ENCODE results near the gene TMEM156. TPM values are rescaled to one million over a fixed set of nuclear protein-coding genes. Genes with fewer than 3 reads are reported as not detected.
"Not testable (repeated sequence)": the region's sequence is repeated elsewhere in the genome, so short reads cannot be mapped to it uniquely, and the experiment has no call there.

The TMEM156 gene
- total RNA-seq, 1 experiment from 2014 or later = 0.07 TPM

GRCh38 chr4:38968668-38969067 is 63.5 kb downstream of the TMEM156 start:
- in situ Hi-C loops (cut with HindIII; ENCODE audit: low sequenced_read_pairs) = no loop called here

DNA sequence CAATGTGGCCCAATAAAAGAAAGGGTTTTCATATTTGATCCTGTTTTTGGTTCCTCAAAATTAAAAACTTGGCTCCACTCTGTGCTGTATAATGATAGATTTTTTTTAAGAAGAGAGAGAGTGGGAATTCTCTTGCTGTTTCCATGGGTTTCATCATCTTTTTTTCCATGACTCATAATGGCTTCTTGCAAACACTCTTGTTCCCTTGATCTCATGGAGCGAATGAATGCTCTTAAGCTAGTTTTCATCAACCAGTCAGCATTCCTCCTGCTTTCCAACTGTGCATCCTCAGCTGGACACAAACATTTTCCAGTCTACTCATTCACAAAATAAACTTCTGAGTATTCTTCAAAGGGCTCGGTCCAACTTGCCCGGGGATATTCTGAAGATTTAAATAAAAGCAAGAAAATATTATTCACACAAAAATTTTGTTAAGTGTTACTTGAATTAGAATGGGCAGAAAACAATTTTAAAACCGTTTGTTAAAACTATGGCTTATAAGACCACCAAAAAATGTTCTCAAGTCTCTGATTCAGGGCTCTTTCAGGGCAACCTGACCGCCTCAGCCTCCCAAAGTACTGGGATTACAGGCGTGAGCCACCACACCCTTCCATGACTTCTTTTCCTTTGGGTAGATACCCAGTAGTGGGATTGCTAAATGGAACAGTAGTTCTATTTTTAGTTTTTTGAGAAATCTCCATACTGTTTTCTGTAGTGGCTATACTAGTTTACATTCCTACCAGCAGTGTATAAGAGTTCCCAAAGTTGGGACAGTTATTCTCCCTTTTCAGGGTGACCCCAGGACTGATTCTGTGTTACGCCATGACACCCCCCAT is 64.7 kb downstream of the TMEM156 start:
- DNase-seq (ENCODE audit: low spot score) = no peak
- in situ Hi-C loops (cut with HindIII; ENCODE audit: low sequenced_read_pairs) = no loop called here

More at GRCh38 chr4:38968668-38969067, 63.5 kb downstream of the TMEM156 start:
- DNase-seq (ENCODE audit: low spot score) = no peak

DNA sequence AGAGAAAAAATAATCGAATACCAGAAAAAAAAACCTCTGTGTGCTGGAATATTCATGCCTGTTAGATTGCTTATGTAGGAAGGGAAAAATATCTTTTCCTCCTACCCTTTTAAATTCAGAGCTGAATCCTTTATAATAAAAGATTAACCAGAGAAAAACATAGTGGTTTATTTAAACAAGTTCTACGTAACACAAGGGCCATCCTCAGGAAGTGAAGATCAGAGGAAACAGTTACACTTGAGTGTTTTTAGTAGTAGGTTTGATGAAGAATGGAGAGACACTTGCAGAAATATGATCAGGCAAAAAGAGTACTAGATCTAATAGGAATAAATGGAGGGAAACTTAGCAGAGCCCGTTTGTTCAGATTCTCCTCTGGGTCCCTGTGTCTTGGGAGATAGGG is 66.3 kb downstream of the TMEM156 start:
- no peak for DNase-seq (ENCODE audit: low spot score)
- in situ Hi-C loops (cut with HindIII; ENCODE audit: low sequenced_read_pairs) = no loop called here

DNA sequence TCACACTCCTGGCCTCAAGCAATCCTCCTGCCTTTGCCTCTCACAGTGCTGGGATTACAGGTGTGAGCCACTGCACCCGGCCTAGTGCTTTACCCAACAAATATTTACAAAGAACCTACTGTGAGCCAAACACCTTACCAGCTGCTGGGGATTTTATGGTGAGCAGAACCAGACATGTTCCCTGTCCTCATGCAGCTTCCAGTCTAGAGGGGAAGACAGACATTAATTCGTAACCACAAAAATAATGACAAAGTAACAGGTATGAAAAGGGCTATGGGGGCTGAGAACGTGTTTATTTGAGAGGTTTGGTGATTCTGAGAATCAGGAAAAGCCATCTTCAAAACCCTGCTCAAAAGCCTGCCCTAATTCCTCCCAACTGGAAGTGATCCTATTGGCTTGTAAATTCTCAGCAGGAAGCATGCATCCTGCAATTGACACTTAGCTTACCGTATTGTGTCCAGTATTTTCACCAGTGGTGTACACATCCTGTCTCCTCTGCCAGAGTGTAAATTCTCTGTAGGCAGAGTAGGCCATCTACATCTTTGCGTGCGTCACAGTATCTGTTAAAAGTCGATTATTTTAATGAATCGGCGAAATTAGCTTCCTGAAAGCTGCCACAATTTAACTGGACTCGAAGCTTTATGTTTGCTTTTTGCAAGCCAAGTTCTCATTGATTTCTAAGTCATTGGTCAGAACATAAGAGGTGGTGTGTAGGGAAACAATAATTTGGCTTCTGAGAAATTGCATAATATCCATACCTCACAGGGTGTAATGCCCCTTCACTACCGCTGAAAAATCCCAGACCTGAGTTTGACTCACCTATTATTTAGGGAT is 67.0 kb downstream of the TMEM156 start:
- in situ Hi-C loops (cut with HindIII; ENCODE audit: low sequenced_read_pairs) = no loop called here
- no peak for DNase-seq (ENCODE audit: low spot score)

DNA sequence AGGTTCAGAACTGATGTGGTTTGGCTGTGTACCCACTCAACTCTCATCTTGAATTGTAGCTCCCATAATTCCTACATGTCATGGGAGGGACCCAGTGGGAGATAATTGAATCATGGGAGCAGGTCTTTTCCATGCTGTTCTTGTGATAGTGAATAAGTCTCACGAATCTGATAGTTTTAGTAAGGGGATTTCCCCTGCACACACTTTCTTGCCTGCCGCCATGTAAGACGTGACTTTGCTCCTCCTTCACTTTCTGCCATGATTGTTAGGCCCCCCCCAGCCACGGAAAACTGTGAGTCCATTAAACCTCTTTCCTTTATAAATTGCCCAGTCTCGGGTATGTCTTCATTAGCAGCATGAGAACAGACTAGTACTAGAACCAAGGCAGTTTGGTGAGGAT is 73.0 kb downstream of the TMEM156 start:
- in situ Hi-C loops (cut with HindIII; ENCODE audit: low sequenced_read_pairs) = not testable (repeated sequence)

GRCh38 chr4:38958453-38959190 is 73.6 kb downstream of the TMEM156 start:
- DNase-seq (ENCODE audit: low spot score) = no peak
- in situ Hi-C loops (cut with HindIII; ENCODE audit: low sequenced_read_pairs) = no loop called here

More for the DNA sequence above, 73.0 kb downstream of the TMEM156 start:
- DNase-seq (ENCODE audit: low spot score) = not testable (repeated sequence)

- DNase-seq (ENCODE audit: low spot score) = no peak
- in situ Hi-C loops (cut with HindIII; ENCODE audit: low sequenced_read_pairs) = no loop called here
These were observed 74.3 kb downstream of the TMEM156 start for GRCh38 chr4:38957893-38958292.

DNA sequence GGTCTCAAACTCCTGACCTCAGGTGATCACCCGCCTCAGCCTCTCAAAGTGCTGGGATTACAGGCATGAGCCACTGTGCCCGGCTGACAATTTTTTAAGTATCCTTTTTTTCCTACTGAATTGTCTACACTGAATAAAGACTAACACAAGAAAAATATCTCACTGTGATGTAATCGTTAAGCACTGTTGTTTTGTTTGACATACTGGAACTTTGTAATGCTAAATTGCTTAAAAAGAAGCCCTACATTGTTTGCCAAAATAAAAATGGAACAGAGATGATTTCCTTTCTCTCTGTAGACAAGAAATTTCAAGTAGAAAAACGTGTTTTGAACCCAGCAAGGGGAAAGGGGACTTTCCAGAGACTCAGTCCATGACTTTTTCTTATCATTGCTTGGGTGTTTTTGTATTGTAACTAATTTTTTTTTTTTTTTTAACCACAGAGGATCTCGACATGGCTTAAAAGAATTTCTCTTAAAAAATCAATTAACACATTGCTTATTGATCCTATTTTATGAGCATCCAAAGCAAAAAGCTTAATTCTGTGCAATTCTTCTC is 74.9 kb downstream of the TMEM156 start:
- in situ Hi-C loops (cut with HindIII; ENCODE audit: low sequenced_read_pairs) = no loop called here
- DNase-seq (ENCODE audit: low spot score) = no peak

DNA sequence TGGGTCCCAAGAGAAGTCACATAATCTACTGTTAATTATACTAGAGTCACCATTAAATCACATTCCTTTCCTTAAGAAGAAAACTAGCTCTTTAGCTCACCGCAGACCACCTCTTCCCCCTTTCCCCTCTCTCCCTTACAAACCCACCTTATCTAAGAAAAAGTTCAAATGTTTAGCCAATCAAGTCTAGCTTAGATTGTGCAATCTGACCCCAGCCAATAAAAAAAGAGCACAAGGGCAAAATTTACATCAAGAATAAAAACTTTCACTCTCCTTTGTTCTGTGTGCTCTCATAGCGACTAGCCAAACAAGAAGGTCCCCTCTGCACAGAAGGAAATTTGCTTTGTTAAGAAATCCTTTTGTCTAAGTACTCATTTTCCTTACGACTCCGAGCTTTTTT is 76.3 kb downstream of the TMEM156 start:
- DNase-seq (ENCODE audit: low spot score) = no peak
- in situ Hi-C loops (cut with HindIII; ENCODE audit: low sequenced_read_pairs) = no loop called here

DNA sequence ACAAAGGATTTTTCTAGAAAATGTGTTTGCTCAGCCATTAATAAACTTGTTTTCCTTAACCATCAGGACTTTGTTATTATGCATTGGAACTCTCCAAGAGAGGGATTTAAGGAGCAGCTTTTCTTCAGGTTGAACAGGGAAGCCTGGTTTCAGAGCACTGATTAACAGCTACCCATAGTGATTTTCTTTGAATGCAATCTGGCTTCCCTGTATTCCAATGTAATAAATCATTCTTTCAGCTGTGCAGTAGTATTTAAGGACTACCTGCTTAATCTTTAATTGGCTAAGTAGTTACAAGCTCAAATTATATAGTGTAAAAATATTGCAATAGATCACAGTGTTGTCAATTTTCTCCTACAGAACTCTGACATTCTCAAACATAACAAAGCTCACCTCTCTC is 77.5 kb downstream of the TMEM156 start:
- DNase-seq (ENCODE audit: low spot score) = no peak
- in situ Hi-C loops (cut with HindIII; ENCODE audit: low sequenced_read_pairs) = no loop called here

GRCh38 chr4:38952017-38952416 is 80.2 kb downstream of the TMEM156 start:
- in situ Hi-C loops (cut with HindIII; ENCODE audit: low sequenced_read_pairs) = no loop called here
- DNase-seq (ENCODE audit: low spot score) = no peak

DNA sequence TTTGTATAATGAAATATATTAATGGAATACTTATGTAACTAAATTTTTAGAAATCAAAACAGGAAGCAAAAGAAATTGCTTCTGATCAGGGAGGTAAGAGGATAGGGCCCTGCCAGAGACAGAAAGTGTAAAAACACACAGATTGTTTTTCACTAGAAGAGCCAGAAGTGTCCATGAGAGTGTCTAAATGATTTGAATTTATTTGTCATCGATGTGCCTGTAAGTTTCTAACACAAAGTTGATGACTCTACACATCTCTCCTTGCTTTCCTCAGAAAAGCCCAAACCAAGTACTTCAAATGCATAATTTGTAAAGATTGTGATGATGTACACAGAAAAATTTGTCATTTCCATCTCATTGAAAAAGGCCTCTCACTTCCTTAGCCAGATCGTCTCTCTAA is 80.6 kb downstream of the TMEM156 start:
- DNase-seq (ENCODE audit: low spot score) = no peak
- in situ Hi-C loops (cut with HindIII; ENCODE audit: low sequenced_read_pairs) = no loop called here

DNA sequence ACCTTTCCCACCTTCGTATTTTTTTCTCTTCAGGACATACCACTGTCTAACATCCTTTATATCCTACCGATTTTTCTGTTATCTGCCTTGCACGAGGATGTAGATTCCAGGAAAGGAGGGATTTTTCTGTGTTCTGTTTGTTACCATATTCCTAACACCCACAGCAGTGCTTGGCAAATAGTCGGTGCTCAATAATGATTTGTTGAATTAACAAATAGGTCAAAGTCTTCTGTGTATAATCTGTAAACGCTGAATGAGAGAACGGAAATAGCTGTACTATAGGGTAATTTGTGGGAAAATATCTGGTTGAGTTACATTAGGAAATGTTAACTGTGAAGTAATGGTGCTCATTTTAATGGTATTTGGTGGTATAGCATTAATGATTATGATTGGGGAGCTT is 81.5 kb downstream of the TMEM156 start:
- in situ Hi-C loops (cut with HindIII; ENCODE audit: low sequenced_read_pairs) = no loop called here
- DNase-seq (ENCODE audit: low spot score) = no peak

- DNase-seq (ENCODE audit: low spot score) = peak; percentile 54
- in situ Hi-C loops (cut with HindIII; ENCODE audit: low sequenced_read_pairs) = no loop called here
These were observed 82.0 kb downstream of the TMEM156 start for GRCh38 chr4:38950159-38950558.

DNA sequence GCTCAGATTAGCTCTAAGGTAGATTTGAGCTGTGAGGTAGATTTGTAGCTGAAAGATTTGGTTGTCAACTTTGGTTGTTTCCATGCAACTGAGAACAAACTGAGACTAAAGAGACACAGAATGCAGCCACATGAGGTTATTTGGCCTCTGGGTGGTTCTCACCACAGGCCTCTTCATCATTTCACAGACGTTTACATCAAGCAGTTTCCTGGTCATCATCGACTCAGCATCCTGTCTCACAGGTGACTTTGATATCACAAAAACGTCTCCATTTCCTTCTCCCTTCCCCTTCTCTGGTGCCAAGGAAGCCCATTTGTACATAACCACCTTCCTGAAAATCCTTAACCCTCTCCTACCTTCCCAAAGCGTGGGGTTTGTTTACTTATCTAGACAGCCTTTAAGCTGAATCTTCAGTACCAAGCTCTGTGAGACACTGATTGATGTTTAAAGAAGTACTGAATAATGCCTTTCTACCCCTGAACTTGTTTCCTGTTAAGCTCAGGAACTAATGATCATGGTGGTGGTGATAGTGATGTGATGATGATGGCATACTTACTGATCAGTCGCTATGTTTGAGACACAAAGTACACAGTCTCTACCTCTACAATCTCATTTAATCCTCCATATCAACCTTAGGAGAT is 82.7 kb downstream of the TMEM156 start:
- peak; percentile 85 for DNase-seq (ENCODE audit: low spot score)
- in situ Hi-C loops (cut with HindIII; ENCODE audit: low sequenced_read_pairs) = no loop called here

GRCh38 chr4:38948551-38948950 is 83.7 kb downstream of the TMEM156 start:
- in situ Hi-C loops (cut with HindIII; ENCODE audit: low sequenced_read_pairs) = no loop called here
- peak; percentile 98 for DNase-seq (ENCODE audit: low spot score)

DNA sequence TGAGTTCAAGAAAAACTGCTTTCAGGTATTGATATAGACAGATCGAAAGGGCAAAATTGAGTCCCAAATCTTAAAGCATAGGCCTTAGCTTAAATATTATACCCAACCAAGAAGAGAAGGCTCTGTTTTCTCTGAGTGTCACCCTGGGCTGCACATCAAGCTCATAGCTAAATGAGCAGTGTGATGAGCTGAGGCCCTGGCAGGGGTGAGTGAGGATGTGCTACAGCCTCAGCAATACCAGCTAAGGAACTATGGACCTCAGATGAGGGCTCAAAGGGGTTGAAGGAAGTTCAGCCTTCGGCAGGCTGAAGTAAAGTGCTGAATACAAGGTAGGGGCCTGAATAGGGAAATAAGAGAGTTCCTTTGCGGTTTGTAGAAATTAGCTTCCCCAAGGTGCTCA is 85.3 kb downstream of the TMEM156 start:
- peak; percentile 32 for DNase-seq (ENCODE audit: low spot score)
- in situ Hi-C loops (cut with HindIII; ENCODE audit: low sequenced_read_pairs) = no loop called here

DNA sequence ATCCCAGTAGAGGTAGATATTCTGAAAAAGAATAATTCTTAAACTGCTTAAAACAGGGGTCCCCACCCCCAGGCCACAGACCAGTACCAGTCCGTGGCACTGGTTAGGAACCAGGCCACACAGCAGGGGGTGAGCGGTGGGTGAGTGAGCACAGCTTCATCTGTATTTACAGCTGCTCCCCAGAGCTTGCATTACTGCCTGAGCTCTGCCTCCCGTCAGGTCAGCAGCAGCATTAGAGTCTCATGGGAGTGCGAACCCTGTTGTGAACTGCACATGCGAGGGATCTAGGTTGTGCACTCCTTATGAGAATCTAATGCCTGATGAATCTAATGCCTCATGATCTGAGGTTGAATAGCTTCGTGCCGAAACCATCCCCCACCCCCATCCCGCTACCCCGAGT is 87.8 kb downstream of the TMEM156 start:
- DNase-seq (ENCODE audit: low spot score) = no peak
- in situ Hi-C loops (cut with HindIII; ENCODE audit: low sequenced_read_pairs) = no loop called here

DNA sequence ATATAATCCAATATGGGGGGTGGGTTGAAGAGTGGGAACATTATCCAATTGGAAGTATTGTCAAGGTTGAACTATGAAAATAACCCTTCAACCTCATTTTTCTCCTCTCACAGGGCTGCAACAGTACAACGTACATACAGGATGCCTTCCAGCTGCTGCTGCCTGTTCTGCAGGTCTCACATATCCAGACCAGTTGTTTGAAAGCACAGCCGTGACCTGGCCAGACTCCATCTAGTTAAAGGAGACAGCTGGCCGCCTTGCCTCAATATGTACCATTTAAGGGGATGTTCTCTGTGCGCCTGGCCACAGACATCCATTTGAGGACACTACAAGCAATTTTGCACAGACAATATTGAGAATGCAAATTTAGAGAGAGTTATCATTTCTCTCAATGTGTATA is 88.9 kb downstream of the TMEM156 start:
- in situ Hi-C loops (cut with HindIII; ENCODE audit: low sequenced_read_pairs) = no loop called here

More for the DNA sequence above, 88.9 kb downstream of the TMEM156 start:
- DNase-seq (ENCODE audit: low spot score) = no peak

Data from G401 (cell line).